ENCODE results near the gene COL11A1.
A peak's percentile ranks its signal among the peaks of the same experiment; 100 is the strongest.

- TF ChIP-seq CTCF (IDR thresholded peaks at IDR 0.05) (peak; percentile 26 to 59 (median 54)), POLR2A (IDR thresholded peaks at IDR 0.05) (no peak)
These were observed 1.6 kb downstream of the COL11A1 start for GRCh38 chr1:103106426-103107341.

Data from body of pancreas (tissue), 4 donors.